ENCODE data around the gene EFR3B.
"Not testable (repeated sequence)": the region's sequence is repeated elsewhere in the genome, so short reads cannot be mapped to it uniquely, and the experiment has no call there.

EFR3B gene

GRCh38 chr2:25041928-25042320, at the start of gene EFR3B:
TSS of gene EFR3B (plus strand) at chr2:25042076. CDS start at chr2:25042313, 237 bp downstream.
- peak; percentile 98 for DNase-seq (ENCODE audit: low spot score)

- no peak for DNase-seq (ENCODE audit: low spot score)
Measured at GRCh38 chr2:24993406-24994145, 48.3 kb upstream of the EFR3B start.

- DNase-seq (ENCODE audit: low spot score): no peak
Measured at GRCh38 chr2:24994146-24994724, 47.6 kb upstream of the EFR3B start.

DNA sequence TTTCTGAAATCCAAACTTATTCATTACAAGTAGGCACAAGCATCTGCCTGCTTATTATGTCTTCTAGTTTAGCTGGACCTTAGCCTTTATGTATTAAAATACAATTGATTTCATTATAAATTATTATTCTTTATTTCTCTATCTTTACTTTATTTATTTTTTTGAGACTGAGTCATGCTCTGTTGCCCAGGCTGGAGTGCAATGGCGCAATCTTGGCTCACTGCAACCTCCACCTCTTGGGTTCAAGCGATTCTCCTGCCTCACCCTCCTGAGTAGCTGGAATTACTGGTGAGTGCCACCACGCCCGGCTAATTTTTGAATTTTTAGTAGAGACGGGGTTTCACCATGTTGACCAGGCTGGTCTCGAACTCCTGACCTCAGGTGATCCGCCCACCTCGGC, 42.8 kb upstream of the EFR3B start:
- DNase-seq (ENCODE audit: low spot score): not testable (repeated sequence)

GRCh38 chr2:25000036-25000435, 41.8 kb upstream of the EFR3B start:
- DNase-seq (ENCODE audit: low spot score): no peak

- DNase-seq (ENCODE audit: low spot score): no peak
Measured at GRCh38 chr2:25000503-25001324, 41.2 kb upstream of the EFR3B start.

DNA sequence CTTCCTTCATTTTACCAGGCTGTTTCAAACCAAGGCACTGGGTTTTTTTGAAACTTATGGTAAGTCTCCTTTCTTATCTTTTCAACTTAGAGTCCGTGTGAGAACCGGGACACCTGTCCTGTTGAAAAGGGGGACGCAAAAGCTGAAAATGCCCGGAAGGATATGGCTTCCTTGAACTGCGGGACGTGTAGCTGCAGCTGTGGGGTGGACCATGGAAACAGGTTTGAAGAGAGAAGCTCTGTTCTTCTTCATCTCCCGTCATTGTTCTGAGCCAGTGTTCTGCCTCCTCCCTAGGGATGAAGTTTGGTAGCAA, 40.6 kb upstream of the EFR3B start:
- no peak for DNase-seq (ENCODE audit: low spot score)

GRCh38 chr2:25002066-25002465, 39.8 kb upstream of the EFR3B start:
- DNase-seq (ENCODE audit: low spot score): no peak

GRCh38 chr2:25009954-25010353, 31.9 kb upstream of the EFR3B start:
- no peak for DNase-seq (ENCODE audit: low spot score)

- DNase-seq (ENCODE audit: low spot score): not testable (repeated sequence)
Measured at GRCh38 chr2:25011342-25011741, 30.5 kb upstream of the EFR3B start.

- no peak for DNase-seq (ENCODE audit: low spot score)
Measured at GRCh38 chr2:25014631-25015030, 27.2 kb upstream of the EFR3B start.

DNA sequence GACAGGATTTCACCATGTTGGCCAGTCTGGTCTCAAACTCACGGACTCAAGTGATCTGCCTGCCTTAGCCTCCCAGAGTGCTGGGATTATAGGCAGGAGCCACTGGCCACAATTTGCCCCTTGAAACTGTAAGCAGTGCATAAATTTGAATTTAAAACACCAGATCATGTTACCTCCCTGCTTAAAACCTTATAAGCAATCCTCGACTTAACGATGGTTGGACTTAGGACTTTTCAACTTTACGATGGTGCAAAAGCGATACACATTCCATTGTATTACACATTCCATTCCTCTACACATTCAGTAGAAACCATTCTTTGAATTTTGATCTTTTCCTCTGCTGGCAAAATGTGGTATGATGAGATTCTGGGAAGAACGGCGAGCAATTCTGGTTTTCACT, 23.2 kb upstream of the EFR3B start:
- DNase-seq (ENCODE audit: low spot score): no peak

GRCh38 chr2:25021791-25022362, 20.0 kb upstream of the EFR3B start:
- DNase-seq (ENCODE audit: low spot score): no peak

- DNase-seq (ENCODE audit: low spot score): no peak
Measured at GRCh38 chr2:25023333-25023732, 18.5 kb upstream of the EFR3B start.

- DNase-seq (ENCODE audit: low spot score): no peak
Measured at GRCh38 chr2:25025229-25026007, 16.5 kb upstream of the EFR3B start.

DNA sequence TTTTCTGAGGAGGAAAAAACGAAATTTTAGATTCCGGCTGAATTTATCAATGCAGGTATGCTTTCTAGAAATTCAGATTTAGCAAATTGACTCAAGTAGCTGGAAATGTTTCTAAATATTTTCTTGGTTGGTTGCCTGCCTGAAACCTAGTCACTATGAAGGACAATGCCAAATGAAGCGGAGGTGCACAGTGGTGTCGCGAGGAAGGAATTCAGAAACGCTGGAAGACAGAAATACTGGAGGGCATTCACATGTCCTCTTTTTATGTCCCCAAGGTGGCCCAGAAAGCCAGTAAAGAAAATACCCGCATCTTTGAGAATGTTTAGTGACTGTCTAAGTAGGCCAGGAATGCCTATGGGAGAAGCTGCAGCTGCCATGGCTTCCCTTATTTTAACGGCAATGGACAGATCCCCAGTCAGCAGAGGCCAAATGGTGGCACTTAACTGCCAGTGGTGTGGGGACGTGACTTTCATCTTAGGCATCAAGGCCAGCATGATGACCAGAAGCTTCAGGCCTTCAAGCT, 15.8 kb upstream of the EFR3B start:
- no peak for DNase-seq (ENCODE audit: low spot score)

DNA sequence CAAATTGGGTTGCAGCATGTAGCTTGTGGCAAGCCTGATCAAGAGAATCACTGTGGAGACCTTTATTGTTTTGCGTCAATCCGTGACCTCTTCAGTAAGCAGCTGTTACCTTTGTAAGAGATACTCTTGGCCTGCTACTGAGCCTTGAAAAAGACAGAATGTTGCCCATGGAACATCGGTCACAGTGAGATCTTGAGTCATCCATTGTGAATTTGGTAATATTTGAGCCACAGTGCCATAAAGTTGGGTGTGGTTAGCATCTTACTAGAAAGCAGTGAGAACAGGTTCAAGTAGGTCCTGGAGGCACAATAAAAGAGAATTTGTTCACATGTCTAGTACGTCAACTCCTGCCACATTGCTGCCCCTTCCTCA, 12.7 kb upstream of the EFR3B start:
- no peak for DNase-seq (ENCODE audit: low spot score)

DNA sequence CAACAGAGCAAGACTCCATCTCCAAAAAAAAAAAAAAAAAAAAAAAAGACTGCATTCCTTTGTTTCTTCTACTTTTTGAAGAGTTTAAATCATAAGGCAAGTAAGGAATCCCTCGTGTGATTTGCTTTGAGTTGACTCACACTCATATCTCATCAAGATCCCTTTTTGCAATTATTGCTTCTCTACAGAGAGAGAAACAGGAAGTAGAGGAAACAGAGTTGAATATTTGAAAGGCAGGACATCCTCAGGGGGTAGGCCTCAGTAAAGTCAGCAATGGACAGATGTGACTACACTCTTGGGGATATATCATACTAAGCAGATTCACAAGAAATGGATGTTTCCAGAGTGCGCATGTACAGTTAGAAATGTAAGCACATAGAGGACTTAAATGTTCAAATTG, 11.2 kb upstream of the EFR3B start:
- no peak for DNase-seq (ENCODE audit: low spot score)

DNA sequence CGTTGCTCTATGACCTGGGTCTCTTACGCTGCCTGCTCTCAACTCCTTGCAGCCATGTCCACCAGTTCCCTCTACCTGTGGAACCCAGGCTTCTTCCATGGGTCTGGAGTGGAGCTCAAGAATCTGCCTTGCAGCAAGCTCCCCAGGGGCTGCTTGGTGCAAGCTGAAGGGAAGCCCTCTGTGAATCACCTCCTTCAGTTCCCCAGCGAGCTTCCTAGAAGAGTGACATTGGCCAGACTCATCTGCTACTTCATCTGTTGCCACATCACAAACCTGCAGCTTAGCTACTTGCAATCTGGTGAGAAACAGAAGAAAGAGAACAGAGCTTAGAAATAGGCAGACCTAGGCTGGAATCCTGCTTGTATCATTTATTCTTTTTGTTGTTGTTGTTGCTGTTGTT, 9.8 kb upstream of the EFR3B start:
- DNase-seq (ENCODE audit: low spot score): no peak

- no peak for DNase-seq (ENCODE audit: low spot score)
Measured at GRCh38 chr2:25032901-25033300, 9.0 kb upstream of the EFR3B start.

GRCh38 chr2:25034081-25034480, 7.8 kb upstream of the EFR3B start:
- DNase-seq (ENCODE audit: low spot score): no peak
